HEK293T (cell line): ENCODE measurements around the gene FAS.

Source experiments
- CTCF ChIA-PET: fragments of 350-600 bp; formaldehyde crosslinking; extraction: SDS; loops from one replicate; lab custom pipeline; 2021; ENCODE audit warnings: antibody characterized with exemption, inconsistent platforms; lab: Yijun Ruan, JAX
- POLR2A ChIA-PET: fragments of 350-600 bp; formaldehyde crosslinking; extraction: SDS; loops from one replicate; lab custom pipeline; 2020; ENCODE audit warnings: antibody characterized with exemption, inconsistent platforms; lab: Yijun Ruan, JAX
- DNase-seq: peaks from one replicate; pipeline ENCODE4 v3.0.0; 2012; ENCODE audit warnings: mixed read lengths; ENCODE audit errors: extremely low spot score
- ARNT ChIP-seq: fragments of 450-650 bp; IDR thresholded peaks from 2 replicates; pipeline ENCODE4 v1.6.1; 2017; ENCODE audit warnings: mild to moderate bottlenecking
- BHLHE40 ChIP-seq: fragments of 450-650 bp; IDR thresholded peaks from 2 replicates; pipeline ENCODE4 v1.6.1; 2016; ENCODE audit warnings: mild to moderate bottlenecking, moderate library complexity, borderline replicate concordance
- CTBP1 ChIP-seq: fragments of 450-650 bp; IDR thresholded peaks from 2 replicates; pipeline ENCODE4 v1.6.1; 2016; ENCODE audit warnings: borderline replicate concordance
- ELF4 ChIP-seq: fragments of 450-650 bp; IDR thresholded peaks from 2 replicates; pipeline ENCODE4 v1.6.1; 2017; ENCODE audit warnings: antibody characterized with exemption
- FOXA1 ChIP-seq: fragments of 450-650 bp; IDR thresholded peaks from 2 replicates; pipeline ENCODE4 v1.6.1; 2016; ENCODE audit warnings: mild to moderate bottlenecking
- FOXK2 ChIP-seq: fragments of 450-650 bp; IDR thresholded peaks from 2 replicates; pipeline ENCODE4 v1.6.1; 2016; ENCODE audit warnings: mild to moderate bottlenecking
- FOXM1 ChIP-seq: fragments of 450-650 bp; IDR thresholded peaks from 2 replicates; pipeline ENCODE4 v1.6.1; 2017; ENCODE audit warnings: mild to moderate bottlenecking, borderline replicate concordance
- HDGF ChIP-seq: fragments of 450-650 bp; IDR thresholded peaks from 2 replicates; pipeline ENCODE4 v1.6.1; 2017; ENCODE audit warnings: antibody characterized with exemption, borderline replicate concordance
- L3MBTL2 ChIP-seq: fragments of 450-650 bp; conservative IDR thresholded peaks from 2 replicates; pipeline ENCODE4 v1.6.1; 2016; ENCODE audit warnings: mild to moderate bottlenecking
- LEF1 ChIP-seq: fragments of 450-650 bp; IDR thresholded peaks from 2 replicates; pipeline ENCODE4 v1.6.1; 2017; ENCODE audit warnings: mild to moderate bottlenecking, borderline replicate concordance
- NFRKB ChIP-seq: fragments of 450-650 bp; IDR thresholded peaks from 2 replicates; pipeline ENCODE4 v1.6.1; 2016; ENCODE audit warnings: mild to moderate bottlenecking, moderate library complexity
- SP1 ChIP-seq: fragments of 450-650 bp; IDR thresholded peaks from 2 replicates; pipeline ENCODE4 v1.6.1; 2017
- SUZ12 ChIP-seq: fragments of 450-650 bp; IDR thresholded peaks from 2 replicates; pipeline ENCODE4 v1.6.1; 2016; ENCODE audit warnings: mild to moderate bottlenecking
- TARDBP ChIP-seq: fragments of 450-650 bp; IDR thresholded peaks from 2 replicates; pipeline ENCODE4 v1.6.1; 2016
- ZNF384 ChIP-seq: fragments of 450-650 bp; IDR thresholded peaks from 2 replicates; pipeline ENCODE4 v1.6.1; 2016
- TF ChIP-seq, protein P1 (sequence below): fragments of 450-650 bp; IDR thresholded peaks from 2 replicates; pipeline ENCODE4 v1.6.1; 2016

The FAS gene

DNA sequence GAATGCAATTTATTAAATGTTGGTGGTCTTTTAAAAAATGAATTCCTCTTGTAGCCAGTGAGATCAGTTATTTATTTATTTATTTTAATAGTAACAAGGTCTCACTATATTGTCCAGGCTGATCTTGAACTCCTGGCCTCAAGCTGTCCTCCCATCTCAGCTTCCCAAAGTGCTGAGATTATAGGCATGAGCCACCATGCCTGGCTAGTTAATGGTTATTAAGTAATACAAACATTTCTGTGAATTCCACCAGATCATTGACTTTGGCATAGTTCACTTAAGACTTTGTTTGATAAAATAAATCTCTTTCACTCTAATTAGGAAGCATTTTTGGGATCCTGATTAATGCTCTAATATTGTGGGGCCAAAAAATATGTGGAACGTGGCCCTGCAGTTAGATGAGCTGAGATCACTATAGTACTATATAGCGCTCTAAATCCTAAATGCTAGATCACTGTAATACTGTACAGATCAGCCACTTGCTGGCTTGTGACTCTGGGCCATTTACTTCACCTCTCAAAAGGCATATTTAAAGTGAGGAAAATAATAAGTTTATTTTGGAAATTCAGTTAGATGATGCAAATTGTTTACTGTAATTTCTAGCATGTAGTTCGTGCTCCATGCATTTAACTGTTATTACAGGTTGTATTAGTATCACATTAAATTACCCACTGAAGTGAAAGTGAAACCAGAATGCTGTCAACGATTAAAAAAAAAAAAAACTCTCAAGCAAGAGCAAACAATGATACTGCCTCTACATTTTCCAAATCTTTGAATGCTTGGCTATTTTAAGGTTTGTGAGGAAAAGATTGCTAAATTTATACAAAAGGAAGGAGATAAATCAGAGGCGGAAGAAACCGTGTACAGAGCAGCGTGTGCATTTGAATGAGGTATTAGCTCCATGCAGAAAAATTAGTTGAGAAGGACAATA is 15.9 kb upstream of the FAS start:
- ChIA-PET POLR2A (interaction anchor here (0.6 kb wide), 1 partner anchor 14 kb away, joined by 3 read pairs; no protein-coding TSS in a partner anchor), CTCF (interaction anchor here (0.7 to 1.1 kb wide), 3 partner anchors 12 to 139 kb away, joined by 3 to 4 read pairs (median 3); no protein-coding TSS in a partner anchor)
- DNase-seq: no peak
- TF ChIP-seq, protein P1, sequence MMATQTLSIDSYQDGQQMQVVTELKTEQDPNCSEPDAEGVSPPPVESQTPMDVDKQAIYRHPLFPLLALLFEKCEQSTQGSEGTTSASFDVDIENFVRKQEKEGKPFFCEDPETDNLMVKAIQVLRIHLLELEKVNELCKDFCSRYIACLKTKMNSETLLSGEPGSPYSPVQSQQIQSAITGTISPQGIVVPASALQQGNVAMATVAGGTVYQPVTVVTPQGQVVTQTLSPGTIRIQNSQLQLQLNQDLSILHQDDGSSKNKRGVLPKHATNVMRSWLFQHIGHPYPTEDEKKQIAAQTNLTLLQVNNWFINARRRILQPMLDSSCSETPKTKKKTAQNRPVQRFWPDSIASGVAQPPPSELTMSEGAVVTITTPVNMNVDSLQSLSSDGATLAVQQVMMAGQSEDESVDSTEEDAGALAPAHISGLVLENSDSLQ: no peak
- TF ChIP-seq LEF1 (no peak), ZNF384 (peak; percentile 53; the same call in 1 of the 2 replicates)

- no peak for DNase-seq
- POLR2A ChIA-PET: no interaction called here
- CTCF ChIA-PET: interaction anchor here (0.8 to 1.1 kb wide), 2 partner anchors 12 to 140 kb away, joined by 3 to 4 read pairs; no protein-coding TSS in a partner anchor
- TF ChIP-seq SP1 (no peak), ELF4 (no peak), FOXA1 (no peak), FOXK2 (no peak)
These were observed 15.2 kb upstream of the FAS start for GRCh38 chr10:88975377-88975720.

GRCh38 chr10:88978463-88978862 is 12.1 kb upstream of the FAS start:
- CTCF ChIA-PET: no interaction called here
- DNase-seq: no peak
- POLR2A ChIA-PET: no interaction called here
- no peak for TF ChIP-seq NFRKB
- TF ChIP-seq ARNT: no peak
- no peak for TF ChIP-seq L3MBTL2
- no peak for TF ChIP-seq ELF4
- TF ChIP-seq, protein P1: no peak
- no peak for TF ChIP-seq FOXA1
- TF ChIP-seq BHLHE40: no peak
- TF ChIP-seq ZNF384: no peak
- TF ChIP-seq SUZ12: no peak
- TF ChIP-seq CTBP1: no peak
- TF ChIP-seq SP1: no peak
- no peak for TF ChIP-seq FOXK2

GRCh38 chr10:88979153-88979562 is 11.4 kb upstream of the FAS start:
- DNase-seq: peak; percentile 15
- ChIA-PET POLR2A (no interaction called here), CTCF (interaction anchor here (0.6 kb wide), 1 partner anchor 46 kb away, joined by 3 read pairs; no protein-coding TSS in a partner anchor)
- TF ChIP-seq ELF4 (no peak), BHLHE40 (no peak), FOXK2 (no peak), ARNT (no peak), L3MBTL2 (no peak), NFRKB (no peak), SP1 (no peak), SUZ12 (no peak), HDGF (no peak), CTBP1 (no peak)

DNA sequence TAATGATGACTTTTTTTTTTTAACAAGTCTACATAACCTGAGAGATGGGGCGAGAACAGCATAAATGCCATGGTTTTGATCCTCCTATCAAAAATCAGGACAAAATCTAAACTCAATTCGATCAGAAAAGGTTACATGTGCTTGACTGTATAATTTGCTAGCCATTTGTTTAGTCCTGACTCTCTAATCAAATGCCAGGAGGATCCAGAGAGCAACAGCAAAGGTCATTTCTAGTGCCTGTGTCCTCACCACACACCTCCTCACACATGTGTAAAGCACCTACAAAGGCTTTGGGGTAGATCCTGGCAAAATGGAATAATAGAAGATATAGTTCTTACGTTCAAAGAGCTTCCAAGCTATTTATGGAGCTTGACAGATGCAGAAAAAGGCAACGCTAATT is 11.0 kb upstream of the FAS start:
- ChIA-PET POLR2A (no interaction called here), CTCF (no interaction called here)
- no peak for DNase-seq
- TF ChIP-seq FOXA1 (no peak), ZNF384 (no peak), SP1 (no peak), BHLHE40 (no peak), SUZ12 (no peak), NFRKB (no peak)

DNA sequence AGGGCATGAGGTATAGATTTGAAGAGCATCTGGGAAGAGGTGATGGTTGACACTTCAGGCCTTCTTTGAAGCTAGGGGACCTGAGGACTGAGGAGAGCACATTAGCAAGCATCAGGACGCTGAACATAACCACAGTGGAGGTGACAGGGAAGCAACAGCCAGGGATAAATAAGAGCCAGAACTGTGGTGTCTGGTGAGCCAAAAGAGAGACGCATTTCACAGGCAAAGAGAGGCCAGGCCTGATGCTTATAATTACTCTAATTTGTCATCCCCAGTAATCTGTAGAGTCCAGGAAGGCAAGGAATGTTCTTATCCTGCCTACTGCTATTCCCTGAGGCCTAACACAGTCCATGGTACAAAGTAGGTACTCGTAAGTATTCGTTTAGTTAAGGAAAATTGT is 10.4 kb upstream of the FAS start:
- TF ChIP-seq, protein P1: no peak
- TF ChIP-seq SUZ12 (no peak), TARDBP (no peak), ZNF384 (no peak), CTBP1 (no peak), FOXM1 (no peak), ARNT (no peak), HDGF (no peak), NFRKB (no peak), ELF4 (no peak), BHLHE40 (no peak), FOXK2 (no peak), LEF1 (no peak), SP1 (no peak), FOXA1 (no peak), L3MBTL2 (no peak)
- ChIA-PET CTCF (interaction anchor here (0.9 kb wide), 1 partner anchor 237 kb away, joined by 3 read pairs; no protein-coding TSS in a partner anchor), POLR2A (no interaction called here)
- DNase-seq: no peak

GRCh38 chr10:88980800-88981199 is 9.8 kb upstream of the FAS start:
- CTCF ChIA-PET: interaction anchor here (0.6 to 0.9 kb wide), 2 partner anchors 237 to 626 kb away, joined by 3 to 6 read pairs; no protein-coding TSS in a partner anchor
- TF ChIP-seq, protein P1: no peak
- TF ChIP-seq ARNT (no peak), FOXK2 (no peak), FOXA1 (no peak), LEF1 (no peak), L3MBTL2 (no peak), SP1 (no peak), ELF4 (no peak), NFRKB (no peak)
- POLR2A ChIA-PET: no interaction called here
- DNase-seq: no peak
